GM12892 (cell line): ENCODE data around the gene SAMD5.

Source experiments
- POLR2A ChIP-seq: IDR thresholded peaks from 2 replicates; pipeline ENCODE4 v1.6.1; 2011; ENCODE audit warnings: low read depth, low read length, control low read depth
- TAF1 ChIP-seq: IDR thresholded peaks from 2 replicates; pipeline ENCODE4 v1.6.1; 2011; ENCODE audit warnings: low read depth, mild to moderate bottlenecking, control low read depth, low read length, borderline replicate concordance

DNA sequence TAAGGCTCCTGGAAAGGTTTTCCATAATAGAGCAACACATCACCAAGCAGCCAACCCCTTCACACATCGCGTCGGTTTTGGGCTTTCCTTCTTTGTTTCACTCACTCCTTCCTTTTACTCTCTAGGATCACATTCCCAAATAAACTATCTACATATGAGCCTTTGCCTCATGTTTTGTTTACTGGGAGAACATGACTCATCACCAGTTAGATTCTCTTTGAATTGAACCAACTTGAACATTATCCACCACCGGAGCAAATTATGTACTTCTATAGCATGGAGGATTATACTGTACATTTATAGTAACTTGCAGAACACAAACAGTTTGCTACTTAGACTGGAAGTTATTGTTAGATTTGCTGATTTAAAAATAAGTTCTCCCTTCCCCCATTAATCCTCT lies 41.0 kb downstream of the SAMD5 start:
- TF ChIP-seq TAF1 (no peak), POLR2A (no peak)
